K562 (cell line): ENCODE results near the gene PLCL2. TPM values are rescaled to one million over a fixed set of nuclear protein-coding genes. Genes with fewer than 3 reads are reported as not detected.

ENCODE experiments used
- ATAC-seq: fragments of 200-7000 bp; cut with Tn5 transposase; 3 replicates; pipeline ENCODE4 v1.9.1; 2020; ENCODE audit warnings: moderate library complexity
- BruUV-seq: library from RNA; stranded (reverse); fragments of 400-500 nt; replicated peaks from 2 replicates; lab custom pipeline; 2021; lab: Mats Ljungman, UMichigan
- CTCF ChIA-PET: fragments of 300-600 bp; formaldehyde crosslinking; extraction: SDS; loops from one replicate; lab custom pipeline; 2021; ENCODE audit warnings: low intra/inter-chr PET ratio; lab: Yijun Ruan, JAX
- POLR2A ChIA-PET: fragments of 300-600, 350-650 bp; sonication (Branson Sonifier 250); formaldehyde crosslinking; extraction: SDS; loops from one replicate; lab custom pipeline; 2021; ENCODE audit warnings: antibody characterized with exemption, inconsistent platforms; lab: Yijun Ruan, JAX
- DNase-seq, 4 experiments: peaks; one replicate each; pipeline versions ENCODE4 v3.0.0 to v3.0.0-alpha.2; 2011 to 2018; ENCODE audit warnings: low spot score in 3 of 4, mixed read lengths in 3 of 4; ENCODE audit errors: extremely low read depth in 1 of 4
- FAIRE-seq: peaks from 2 replicates; lab custom pipeline; 2011; peaks lifted over from hg19 to GRCh38; lab: Jason Lieb, UNC
- H2AFZ ChIP-seq: 2 replicates; pipeline ENCODE4 v1.6.0; 2011; ENCODE audit warnings: low read depth, low read length, control low read depth, inconsistent platforms
- H3K27ac ChIP-seq: fragments of 200-600 bp; 3 replicates; pipeline ENCODE4 v1.8.0; 2011; ENCODE audit warnings: low read depth, mild to moderate bottlenecking, control low read depth, inconsistent platforms, low read length, moderate library complexity, mixed read lengths; ENCODE audit errors: extremely low read depth
- H3K27me3 ChIP-seq, 2 experiments: fragments of 300-600 bp in 1 of 2; 2 replicates in 1 of 2; 3 replicates in 1 of 2; pipeline versions ENCODE4 v1.6.0 to v1.8.0; 2011; ENCODE audit warnings: inconsistent platforms in 2 of 2, low read length in 2 of 2, mild to moderate bottlenecking in 1 of 2, mixed read lengths in 1 of 2, moderate library complexity in 1 of 2; ENCODE audit not compliant: control insufficient read depth in 2 of 2, insufficient read depth in 2 of 2
- H3K36me3 ChIP-seq: fragments of 300-600 bp; 3 replicates; pipeline ENCODE4 v1.8.0; 2011; ENCODE audit warnings: mild to moderate bottlenecking, low read length, inconsistent platforms; ENCODE audit not compliant: control insufficient read depth, insufficient read depth
- H3K4me1 ChIP-seq, 2 experiments: fragments of 200-600 bp in 1 of 2; replicated peaks in 1 of 2; 2 replicates in 1 of 2; 3 replicates in 1 of 2; pipeline versions ENCODE4 v1.5.1 to v1.8.0; 2011; ENCODE audit warnings: inconsistent platforms in 2 of 2, low read length in 2 of 2, mild to moderate bottlenecking in 1 of 2, mixed read lengths in 1 of 2, moderate library complexity in 1 of 2; ENCODE audit not compliant: control insufficient read depth in 2 of 2, insufficient read depth in 2 of 2
- H3K4me2 ChIP-seq: 2 replicates; pipeline ENCODE4 v1.6.1; 2011; ENCODE audit warnings: low read length, control low read depth, inconsistent platforms, mixed read lengths; ENCODE audit not compliant: insufficient read depth
- H3K4me3 ChIP-seq: fragments of 200-600 bp; sonication (generic), shearing (Covaris generic); 2 replicates; pipeline ENCODE4 v1.5.1; 2016; ENCODE audit warnings: control low read depth, inconsistent platforms
- H3K79me2 ChIP-seq: fragments of 200-600 bp; 3 replicates; pipeline ENCODE4 v1.8.0; 2011; ENCODE audit warnings: low read length, inconsistent platforms; ENCODE audit not compliant: control insufficient read depth, insufficient read depth
- H3K9ac ChIP-seq, 2 experiments: 2 replicates each; pipeline versions ENCODE4 v1.6.0 to v1.6.1; 2011; ENCODE audit warnings: low read depth in 2 of 2, low read length in 2 of 2, control low read depth in 1 of 2, inconsistent platforms in 1 of 2, mild to moderate bottlenecking in 1 of 2, mixed read lengths in 1 of 2; ENCODE audit not compliant: insufficient read depth in 1 of 2
- H3K9me1 ChIP-seq: one replicate; pipeline ENCODE4 v1.6.0; 2011; ENCODE audit warnings: inconsistent platforms, mild to moderate bottlenecking, low read length, moderate library complexity; ENCODE audit not compliant: control insufficient read depth, insufficient read depth
- H3K9me3 ChIP-seq: replicated peaks from 2 replicates; pipeline ENCODE4 v1.5.1; 2011; ENCODE audit warnings: low read depth, low read length, inconsistent platforms; ENCODE audit not compliant: control insufficient read depth, insufficient read depth
- H4K20me1 ChIP-seq: replicated peaks from 2 replicates; pipeline ENCODE4 v1.6.1; 2011; ENCODE audit warnings: low read length, inconsistent platforms, mixed read lengths; ENCODE audit not compliant: control insufficient read depth, insufficient read depth
- ARNT ChIP-seq, 2 experiments: fragments of 450-650 bp; IDR thresholded peaks; 2 replicates each; pipeline ENCODE4 v1.6.1; 2016; ENCODE audit warnings: mild to moderate bottlenecking in 1 of 2
- FOXA1 ChIP-seq: fragments of 450-650 bp; IDR thresholded peaks from 2 replicates; pipeline ENCODE4 v1.6.1; 2016; ENCODE audit warnings: mild to moderate bottlenecking, borderline replicate concordance
- L3MBTL2 ChIP-seq: fragments of 450-650 bp; IDR thresholded peaks from 2 replicates; pipeline ENCODE4 v1.6.1; 2016; ENCODE audit warnings: mild to moderate bottlenecking, moderate library complexity
- PML ChIP-seq: IDR thresholded peaks from 2 replicates; pipeline ENCODE4 v1.6.1; 2012; ENCODE audit warnings: low read length, inconsistent platforms
- POLR3G ChIP-seq: IDR thresholded peaks from 2 replicates; pipeline ENCODE4 v1.6.1; 2011; ENCODE audit not compliant: insufficient read length, insufficient replicate concordance; ENCODE audit errors: extremely low read depth
- SP1 ChIP-seq: sonication (generic); formaldehyde crosslinking; IDR thresholded peaks from 2 replicates; pipeline ENCODE4 v1.8.1; 2022; ENCODE audit warnings: mild to moderate bottlenecking, missing genetic modification reagents
- ZNF354B ChIP-seq: fragments of 250-450 bp; sonication (Bioruptor Pico); IDR thresholded peaks from 2 replicates; pipeline ENCODE4 v1.4.0; 2020
- ZNF551 ChIP-seq: fragments of 250-450 bp; sonication (Bioruptor Pico); IDR thresholded peaks from 2 replicates; pipeline ENCODE4 v1.5.0; 2021; ENCODE audit warnings: mild to moderate bottlenecking, moderate library complexity
- WGBS: fragments of 100-300 bp; shearing (Covaris generic); methylation state at CpG from one replicate; pipeline ENCODE4 v1.1.6; 2016; ENCODE audit warnings: low coverage, mixed read lengths; ENCODE audit not compliant: insufficient coverage; ENCODE audit errors: missing lambda C conversion rate; 5-methylcytosine and 5-hydroxymethylcytosine counted together
- in situ Hi-C: fragments of 300-500 bp; cut with MboI; formaldehyde crosslinking; loops from 4 replicates; pipeline ENCODE4 v1.15.0; 2018; ENCODE audit warnings: inconsistent platforms, mixed read lengths
- intact Hi-C: fragments of 100-400 bp; cut with micrococcal nuclease; formaldehyde crosslinking; loops from 2 replicates; pipeline ENCODE4 v1.14.2; 2022
- polyA plus RNA-seq, 8 experiments: library from polyadenylated mRNA; depleted of rRNA in 4 of 8; stranded (reverse) in 5 of 8; unstranded in 3 of 8; fragments of >200 nt; fragmentation: Nextera tagmentation in 2 of 8; fragmentation: Illumina TruSeq in 1 of 8; extraction: Ambion mirVana in 2 of 8; extraction: Trizol in 1 of 8; gene quantifications; 2 replicates each; pipeline versions ENCODE4 v1.2.1 to v1.2.3, GENCODE V29; 2011 to 2014; ENCODE audit warnings: inconsistent platforms in 1 of 8, missing spikeins in 1 of 8
- total RNA-seq, 7 experiments: library from RNA; depleted of rRNA in 6 of 7; stranded (reverse); fragments of >200 nt in 6 of 7; fragmentation: Illumina TruSeq in 2 of 7; extraction: Trizol in 2 of 7; gene quantifications; 2 replicates each; pipeline versions ENCODE4 v1.2.1 to v1.2.3, GENCODE V29; 2011 to 2021; ENCODE audit warnings: low replicate concordance in 1 of 7
- TF ChIP-seq, protein P1 (sequence below): IDR thresholded peaks from 2 replicates; pipeline ENCODE4 v1.6.1; 2016; ENCODE audit warnings: missing genetic modification characterization, missing compliant biosample characterization
- TF ChIP-seq, protein P2 (sequence below), 2 experiments: fragments of 450-650 bp in 1 of 2; sonication (generic) in 1 of 2; formaldehyde crosslinking in 1 of 2; IDR thresholded peaks in 1 of 2; conservative IDR thresholded peaks in 1 of 2; 2 replicates each; pipeline versions ENCODE4 v1.6.1 to v1.8.1; 2016 to 2023; ENCODE audit warnings: mild to moderate bottlenecking in 2 of 2, moderate library complexity in 2 of 2, inconsistent platforms in 1 of 2, missing genetic modification reagents in 1 of 2
- TF ChIP-seq, protein P3 (sequence below), 2 experiments: fragments of 450-650 bp; IDR thresholded peaks; 2 replicates each; pipeline ENCODE4 v1.6.1; 2016
- TF ChIP-seq, protein P4 (sequence below): fragments of 450-650 bp; IDR thresholded peaks from 2 replicates; pipeline ENCODE4 v1.7.0; 2016; ENCODE audit warnings: borderline replicate concordance
- TF ChIP-seq, protein P5 (sequence below): fragments of 250-450 bp; sonication (Bioruptor Pico); IDR thresholded peaks from 2 replicates; pipeline ENCODE4 v1.8.0; 2021; ENCODE audit warnings: moderate library complexity, mild to moderate bottlenecking, inconsistent platforms
- TF ChIP-seq, protein P6 (sequence below): fragments of 450-650 bp; formaldehyde crosslinking; IDR thresholded peaks from 2 replicates; pipeline ENCODE4 v1.4.0; 2022; ENCODE audit warnings: missing genetic modification characterization

Gene PLCL2
- total and polyA plus RNA-seq, 9 of the 15 experiments (the other 6 are each of a cell fraction or from before 2014, with no cell fraction given) = 0.03 to 0.18 (median 0.11) TPM; not detected in 2

DNA sequence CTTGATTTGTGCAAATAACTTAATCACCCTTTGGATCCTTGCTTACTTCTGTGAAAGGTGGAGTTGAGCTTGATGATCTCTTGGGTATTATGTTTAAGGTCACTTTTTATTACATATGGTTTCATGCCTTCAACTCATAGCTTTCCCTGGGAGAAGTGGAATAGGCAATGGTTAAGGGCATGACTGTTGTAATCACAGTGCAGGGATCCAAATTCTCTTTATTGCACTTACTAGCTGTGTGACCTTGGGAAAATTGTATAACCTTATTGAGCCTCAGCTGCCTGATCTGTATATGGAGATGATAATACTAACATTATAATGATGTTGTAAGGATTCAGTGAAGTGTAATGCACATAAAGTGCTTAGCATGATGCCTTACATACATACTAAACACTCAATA is 59.1 kb downstream of the PLCL2 start (continued):
- no peak for TF ChIP-seq PML

DNA sequence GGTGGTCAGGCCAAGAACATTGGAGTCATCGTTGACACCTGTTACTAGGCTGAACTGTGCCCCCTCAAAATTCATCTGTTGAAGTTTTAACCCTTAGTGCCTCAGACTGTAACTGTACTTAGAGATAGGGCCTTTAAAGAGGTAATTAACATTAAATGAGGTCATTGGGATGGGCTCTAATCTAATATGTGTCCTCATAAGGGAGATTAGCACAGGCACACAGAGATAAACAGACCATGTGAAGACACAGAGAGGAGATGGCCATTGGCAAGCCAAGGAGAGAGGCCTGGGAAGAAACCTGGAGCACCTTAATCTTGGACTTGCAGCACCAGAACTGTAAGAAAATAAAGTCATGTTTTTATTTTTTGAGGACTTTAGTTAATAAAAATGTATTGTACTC is 59.6 kb downstream of the PLCL2 start:
- Histone ChIP-seq H3K9me3 (no peaks in the 10 kb centered on the region), H4K20me1 (no peaks in the 10 kb centered on the region), H3K4me2 (no peak overlapping the region), H2AFZ (no peak overlapping the region), H3K27ac (no peak overlapping the region), H3K9ac (no peak overlapping the region), H3K27me3 (peaks cover 2 to 5% of the 10 kb centered on the region in 2 experiments; a peak in 4 of 5 replicates), H3K36me3 (no peaks in the 10 kb centered on the region), H3K9me1 (no peaks in the 10 kb centered on the region), H3K4me1 (no peaks in the 10 kb centered on the region), H3K79me2 (no peaks in the 10 kb centered on the region), H3K4me3 (no peak overlapping the region)
- ChIA-PET CTCF (interaction anchor here (0.6 kb wide), 1 partner anchor 986 kb away, joined by 3 read pairs; no protein-coding TSS in a partner anchor), POLR2A (interaction anchor here (1.2 kb wide), 1 partner anchor 12 kb away, joined by 4 read pairs; no protein-coding TSS in a partner anchor)
- in situ Hi-C loops (no loop called here), intact Hi-C loops (no loop called here)
- ATAC-seq (no peak), DNase-seq (no peak), FAIRE-seq (no peak)
- WGBS = 5% methylated on average over 1 of the region's 1 CpG
- BruUV-seq = no TSS peak
- TF ChIP-seq, protein P1, sequence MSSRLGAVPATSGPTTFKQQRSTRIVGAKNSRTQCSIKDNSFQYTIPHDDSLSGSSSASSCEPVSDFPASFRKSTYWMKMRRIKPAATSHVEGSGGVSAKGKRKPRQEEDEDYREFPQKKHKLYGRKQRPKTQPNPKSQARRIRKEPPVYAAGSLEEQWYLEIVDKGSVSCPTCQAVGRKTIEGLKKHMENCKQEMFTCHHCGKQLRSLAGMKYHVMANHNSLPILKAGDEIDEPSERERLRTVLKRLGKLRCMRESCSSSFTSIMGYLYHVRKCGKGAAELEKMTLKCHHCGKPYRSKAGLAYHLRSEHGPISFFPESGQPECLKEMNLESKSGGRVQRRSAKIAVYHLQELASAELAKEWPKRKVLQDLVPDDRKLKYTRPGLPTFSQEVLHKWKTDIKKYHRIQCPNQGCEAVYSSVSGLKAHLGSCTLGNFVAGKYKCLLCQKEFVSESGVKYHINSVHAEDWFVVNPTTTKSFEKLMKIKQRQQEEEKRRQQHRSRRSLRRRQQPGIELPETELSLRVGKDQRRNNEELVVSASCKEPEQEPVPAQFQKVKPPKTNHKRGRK = no peak
- TF ChIP-seq ZNF551 (CRISPR knock-in tag) (no peak), FOXA1 (no peak), SP1 (CRISPR knock-in tag) (no peak), POLR3G (no peak), L3MBTL2 (no peak), ZNF354B (CRISPR knock-in tag) (no peak), ARNT (IDR thresholded peaks at IDR 0.05) (no peak)
- TF ChIP-seq, protein P2, sequence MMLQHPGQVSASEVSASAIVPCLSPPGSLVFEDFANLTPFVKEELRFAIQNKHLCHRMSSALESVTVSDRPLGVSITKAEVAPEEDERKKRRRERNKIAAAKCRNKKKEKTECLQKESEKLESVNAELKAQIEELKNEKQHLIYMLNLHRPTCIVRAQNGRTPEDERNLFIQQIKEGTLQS (IDR thresholded peaks at IDR 0.05) = no peak
- TF ChIP-seq, protein P2 (CRISPR knock-in tag; conservative IDR thresholded peaks at IDR 0.05) = no peak
- TF ChIP-seq, protein P3, sequence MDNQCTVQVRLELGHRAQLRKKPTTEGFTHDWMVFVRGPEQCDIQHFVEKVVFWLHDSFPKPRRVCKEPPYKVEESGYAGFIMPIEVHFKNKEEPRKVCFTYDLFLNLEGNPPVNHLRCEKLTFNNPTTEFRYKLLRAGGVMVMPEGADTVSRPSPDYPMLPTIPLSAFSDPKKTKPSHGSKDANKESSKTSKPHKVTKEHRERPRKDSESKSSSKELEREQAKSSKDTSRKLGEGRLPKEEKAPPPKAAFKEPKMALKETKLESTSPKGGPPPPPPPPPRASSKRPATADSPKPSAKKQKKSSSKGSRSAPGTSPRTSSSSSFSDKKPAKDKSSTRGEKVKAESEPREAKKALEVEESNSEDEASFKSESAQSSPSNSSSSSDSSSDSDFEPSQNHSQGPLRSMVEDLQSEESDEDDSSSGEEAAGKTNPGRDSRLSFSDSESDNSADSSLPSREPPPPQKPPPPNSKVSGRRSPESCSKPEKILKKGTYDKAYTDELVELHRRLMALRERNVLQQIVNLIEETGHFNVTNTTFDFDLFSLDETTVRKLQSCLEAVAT (IDR thresholded peaks at IDR 0.05) = no peak
- TF ChIP-seq, protein P4, sequence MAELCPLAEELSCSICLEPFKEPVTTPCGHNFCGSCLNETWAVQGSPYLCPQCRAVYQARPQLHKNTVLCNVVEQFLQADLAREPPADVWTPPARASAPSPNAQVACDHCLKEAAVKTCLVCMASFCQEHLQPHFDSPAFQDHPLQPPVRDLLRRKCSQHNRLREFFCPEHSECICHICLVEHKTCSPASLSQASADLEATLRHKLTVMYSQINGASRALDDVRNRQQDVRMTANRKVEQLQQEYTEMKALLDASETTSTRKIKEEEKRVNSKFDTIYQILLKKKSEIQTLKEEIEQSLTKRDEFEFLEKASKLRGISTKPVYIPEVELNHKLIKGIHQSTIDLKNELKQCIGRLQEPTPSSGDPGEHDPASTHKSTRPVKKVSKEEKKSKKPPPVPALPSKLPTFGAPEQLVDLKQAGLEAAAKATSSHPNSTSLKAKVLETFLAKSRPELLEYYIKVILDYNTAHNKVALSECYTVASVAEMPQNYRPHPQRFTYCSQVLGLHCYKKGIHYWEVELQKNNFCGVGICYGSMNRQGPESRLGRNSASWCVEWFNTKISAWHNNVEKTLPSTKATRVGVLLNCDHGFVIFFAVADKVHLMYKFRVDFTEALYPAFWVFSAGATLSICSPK = no peak
- TF ChIP-seq, protein P5, sequence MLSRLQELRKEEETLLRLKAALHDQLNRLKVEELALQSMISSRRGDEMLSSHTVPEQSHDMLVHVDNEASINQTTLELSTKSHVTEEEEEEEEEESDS = no peak
- TF ChIP-seq, protein P6, sequence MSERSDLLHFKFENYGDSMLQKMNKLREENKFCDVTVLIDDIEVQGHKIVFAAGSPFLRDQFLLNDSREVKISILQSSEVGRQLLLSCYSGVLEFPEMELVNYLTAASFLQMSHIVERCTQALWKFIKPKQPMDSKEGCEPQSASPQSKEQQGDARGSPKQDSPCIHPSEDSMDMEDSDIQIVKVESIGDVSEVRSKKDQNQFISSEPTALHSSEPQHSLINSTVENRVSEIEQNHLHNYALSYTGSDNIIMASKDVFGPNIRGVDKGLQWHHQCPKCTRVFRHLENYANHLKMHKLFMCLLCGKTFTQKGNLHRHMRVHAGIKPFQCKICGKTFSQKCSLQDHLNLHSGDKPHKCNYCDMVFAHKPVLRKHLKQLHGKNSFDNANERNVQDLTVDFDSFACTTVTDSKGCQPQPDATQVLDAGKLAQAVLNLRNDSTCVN = no peak
